Liver (tissue), 9 donors: Measurements from ENCODE around the gene TMEM53. TPM values are rescaled to one million over a fixed set of nuclear protein-coding genes. Genes with fewer than 3 reads are reported as not detected.

ENCODE experiments used
- DNase-seq: peaks from one replicate; pipeline ENCODE4 v3.0.0-alpha.2; 2017; ENCODE audit warnings: low spot score
- H3K27ac ChIP-seq, 2 donors: one replicate each; pipeline ENCODE4 v1.7.0; 2013; ENCODE audit warnings: inconsistent platforms in 2 of 2, low read length in 2 of 2, control low read depth in 1 of 2, low read depth in 1 of 2, mild to moderate bottlenecking in 1 of 2
- H3K27me3 ChIP-seq, 4 donors: one replicate each; pipeline versions ENCODE4 v1.6.1 to v1.7.0; 2013; ENCODE audit warnings: low read length in 3 of 4, inconsistent platforms in 1 of 4, mild to moderate bottlenecking in 1 of 4, moderate library complexity in 1 of 4; ENCODE audit not compliant: control insufficient read depth in 4 of 4, insufficient read depth in 4 of 4
- H3K36me3 ChIP-seq, 4 donors: one replicate each; pipeline versions ENCODE4 v1.6.1 to v1.7.0; 2013; ENCODE audit warnings: low read length in 3 of 4, mild to moderate bottlenecking in 3 of 4, low read depth in 1 of 4, moderate library complexity in 1 of 4; ENCODE audit not compliant: control insufficient read depth in 4 of 4, insufficient read depth in 3 of 4
- H3K4me1 ChIP-seq, 4 donors: one replicate each; pipeline versions ENCODE4 v1.6.1 to v1.7.0; 2013; ENCODE audit warnings: low read length in 3 of 4, mild to moderate bottlenecking in 3 of 4, moderate library complexity in 1 of 4; ENCODE audit not compliant: control insufficient read depth in 4 of 4, insufficient read depth in 4 of 4
- H3K4me3 ChIP-seq, 3 donors: one replicate each; pipeline versions ENCODE4 v1.6.1 to v1.7.0; 2013; ENCODE audit warnings: low read length in 3 of 3, control low read depth in 1 of 3, low read depth in 1 of 3, mild to moderate bottlenecking in 1 of 3
- H3K9ac ChIP-seq, 2 donors: one replicate each; pipeline ENCODE4 v1.7.0; 2013; ENCODE audit warnings: low read length in 2 of 2, mild to moderate bottlenecking in 2 of 2, moderate library complexity in 2 of 2, control low read depth in 1 of 2, low read depth in 1 of 2
- H3K9me3 ChIP-seq, 4 donors: one replicate each; pipeline versions ENCODE4 v1.6.1 to v1.7.0; 2013; ENCODE audit warnings: low read length in 3 of 4; ENCODE audit not compliant: control insufficient read depth in 4 of 4
- ATF3 ChIP-seq: IDR thresholded peaks from 2 replicates; pipeline ENCODE4 v1.6.1; 2016; ENCODE audit warnings: antibody characterized with exemption
- CTCF ChIP-seq: fragments of 150-350 bp; IDR thresholded peaks from 2 replicates; pipeline ENCODE4 v1.5.1; 2017; ENCODE audit warnings: improper control_type of control experiment, low read depth, low read length; ENCODE audit not compliant: missing input control
- EGR1 ChIP-seq, 2 donors: IDR thresholded peaks; 2 replicates each; pipeline ENCODE4 v1.6.1; 2016 to 2018; ENCODE audit warnings: antibody characterized with exemption in 2 of 2, low read depth in 2 of 2
- FOXA1 ChIP-seq: IDR thresholded peaks from 2 replicates; pipeline ENCODE4 v1.6.1; 2016; ENCODE audit warnings: antibody characterized with exemption
- FOXA2 ChIP-seq: IDR thresholded peaks from 2 replicates; pipeline ENCODE4 v1.6.1; 2016; ENCODE audit warnings: antibody characterized with exemption
- GABPA ChIP-seq, 2 donors: IDR thresholded peaks in 1 of 2; conservative IDR thresholded peaks in 1 of 2; 2 replicates each; pipeline ENCODE4 v1.6.1; 2016; ENCODE audit warnings: antibody characterized with exemption in 2 of 2, mild to moderate bottlenecking in 1 of 2, moderate library complexity in 1 of 2
- HNF4A ChIP-seq, 2 donors: conservative IDR thresholded peaks; 2 replicates each; pipeline ENCODE4 v1.6.1; 2016; ENCODE audit warnings: antibody characterized with exemption in 2 of 2, mild to moderate bottlenecking in 2 of 2
- HNF4G ChIP-seq: IDR thresholded peaks from 2 replicates; pipeline ENCODE4 v1.6.1; 2016; ENCODE audit warnings: antibody characterized with exemption
- JUND ChIP-seq, 2 donors: IDR thresholded peaks; 2 replicates each; pipeline ENCODE4 v1.6.1; 2016; ENCODE audit warnings: antibody characterized with exemption in 2 of 2
- MAX ChIP-seq: IDR thresholded peaks from 2 replicates; pipeline ENCODE4 v1.6.1; 2016; ENCODE audit warnings: antibody characterized with exemption
- NR2F2 ChIP-seq: IDR thresholded peaks from 2 replicates; pipeline ENCODE4 v1.6.1; 2016; ENCODE audit warnings: antibody characterized with exemption
- RAD21 ChIP-seq, 2 donors: IDR thresholded peaks; 2 replicates each; pipeline ENCODE4 v1.6.1; 2016; ENCODE audit warnings: antibody characterized with exemption in 2 of 2, mild to moderate bottlenecking in 2 of 2
- RXRA ChIP-seq, 2 donors: IDR thresholded peaks; 2 replicates each; pipeline ENCODE4 v1.6.1; 2017 to 2018; ENCODE audit warnings: antibody characterized with exemption in 2 of 2, mild to moderate bottlenecking in 1 of 2
- SP1 ChIP-seq: IDR thresholded peaks from 2 replicates; pipeline ENCODE4 v1.6.1; 2018; ENCODE audit warnings: antibody characterized with exemption, mild to moderate bottlenecking
- TAF1 ChIP-seq: conservative IDR thresholded peaks from 2 replicates; pipeline ENCODE4 v1.6.1; 2016; ENCODE audit warnings: antibody characterized with exemption, mild to moderate bottlenecking
- YY1 ChIP-seq: IDR thresholded peaks from 2 replicates; pipeline ENCODE4 v1.6.1; 2016; ENCODE audit warnings: antibody characterized with exemption, mild to moderate bottlenecking
- ZBTB33 ChIP-seq: IDR thresholded peaks from 2 replicates; pipeline ENCODE4 v1.6.1; 2016; ENCODE audit warnings: antibody characterized with exemption
- WGBS: extraction: QIAGEN DNeasy Blood & Tissue Kit; methylation state at CpG from one replicate; pipeline ENCODE4 v1.1.7; 2013; 5-methylcytosine and 5-hydroxymethylcytosine counted together
- polyA plus RNA-seq, 2 donors: library from polyadenylated mRNA; stranded (reverse) in 1 of 2; unstranded in 1 of 2; fragments of 200-250 nt in 1 of 2; fragments of >200 nt in 1 of 2; fragmentation: Nextera tagmentation in 1 of 2; extraction: Ambion mirVana in 1 of 2; gene quantifications; one replicate each; pipeline versions ENCODE4 v1.2.1 to v1.2.3, GENCODE V29; 2013 to 2015
- total RNA-seq, 2 donors: library from RNA; depleted of rRNA; stranded (reverse); fragments of >200 nt; gene quantifications; one replicate each; pipeline ENCODE4 v1.2.3, GENCODE V29; 2014
- TF ChIP-seq, protein P1 (sequence below): IDR thresholded peaks from 2 replicates; pipeline ENCODE4 v1.6.1; 2016; ENCODE audit warnings: antibody characterized with exemption, mild to moderate bottlenecking
- donor health status: healthy.
- donor health status: healthy.
- donor health status: healthy.
- donor health status: healthy.
- donor health status: healthy.

The TMEM53 gene
- total and polyA plus RNA-seq, 4 donors: 9.9 to 89.2 (median 29.4) TPM

- Histone ChIP-seq H3K36me3 (no peaks in the 10 kb centered on the region), H3K4me3 (no peak overlapping the region), H3K9ac (no peak overlapping the region), H3K9me3 (no peaks in the 10 kb centered on the region), H3K27me3 (no peaks in the 10 kb centered on the region), H3K4me1 (peaks cover 0 to 7% (median 4%) of the 10 kb centered on the region in 4 donors), H3K27ac (no peak overlapping the region)
- TF ChIP-seq NR2F2: no peak
- TF ChIP-seq SP1: no peak
- no peak for TF ChIP-seq RXRA (IDR thresholded peaks at IDR 0.05)
- no peak for TF ChIP-seq FOXA1
- TF ChIP-seq YY1: no peak
- no peak for TF ChIP-seq CTCF
- DNase-seq: no peak
- 95% methylated on average over 15 of the region's 15 CpGs for WGBS
Observed at GRCh38 chr1:44621841-44622286, 52.4 kb downstream of the TMEM53 start.

- Histone ChIP-seq H3K9ac (no peak overlapping the region), H3K27ac (no peak overlapping the region), H3K4me3 (no peak overlapping the region), H3K4me1 (peaks cover 0 to 10% (median 8%) of the 10 kb centered on the region in 4 donors), H3K9me3 (no peaks in the 10 kb centered on the region), H3K36me3 (no peaks in the 10 kb centered on the region), H3K27me3 (no peaks in the 10 kb centered on the region)
- DNase-seq: no peak
- TF ChIP-seq MAX (no peak), RAD21 (IDR thresholded peaks at IDR 0.05) (no peak), TAF1 (no peak), ZBTB33 (no peak), NR2F2 (no peak), JUND (IDR thresholded peaks at IDR 0.05) (no peak), ATF3 (no peak), FOXA2 (no peak), HNF4A (conservative IDR thresholded peaks at IDR 0.05) (no peak), YY1 (no peak), FOXA1 (no peak), RXRA (IDR thresholded peaks at IDR 0.05) (no peak), GABPA (IDR thresholded peaks at IDR 0.05 in 1 of 2, conservative IDR thresholded peaks at IDR 0.05 in 1 of 2) (no peak), EGR1 (IDR thresholded peaks at IDR 0.05; ENCODE audit: low read depth in 2 of 2) (no peak), CTCF (no peak), SP1 (no peak), HNF4G (no peak)
- TF ChIP-seq, protein P1, sequence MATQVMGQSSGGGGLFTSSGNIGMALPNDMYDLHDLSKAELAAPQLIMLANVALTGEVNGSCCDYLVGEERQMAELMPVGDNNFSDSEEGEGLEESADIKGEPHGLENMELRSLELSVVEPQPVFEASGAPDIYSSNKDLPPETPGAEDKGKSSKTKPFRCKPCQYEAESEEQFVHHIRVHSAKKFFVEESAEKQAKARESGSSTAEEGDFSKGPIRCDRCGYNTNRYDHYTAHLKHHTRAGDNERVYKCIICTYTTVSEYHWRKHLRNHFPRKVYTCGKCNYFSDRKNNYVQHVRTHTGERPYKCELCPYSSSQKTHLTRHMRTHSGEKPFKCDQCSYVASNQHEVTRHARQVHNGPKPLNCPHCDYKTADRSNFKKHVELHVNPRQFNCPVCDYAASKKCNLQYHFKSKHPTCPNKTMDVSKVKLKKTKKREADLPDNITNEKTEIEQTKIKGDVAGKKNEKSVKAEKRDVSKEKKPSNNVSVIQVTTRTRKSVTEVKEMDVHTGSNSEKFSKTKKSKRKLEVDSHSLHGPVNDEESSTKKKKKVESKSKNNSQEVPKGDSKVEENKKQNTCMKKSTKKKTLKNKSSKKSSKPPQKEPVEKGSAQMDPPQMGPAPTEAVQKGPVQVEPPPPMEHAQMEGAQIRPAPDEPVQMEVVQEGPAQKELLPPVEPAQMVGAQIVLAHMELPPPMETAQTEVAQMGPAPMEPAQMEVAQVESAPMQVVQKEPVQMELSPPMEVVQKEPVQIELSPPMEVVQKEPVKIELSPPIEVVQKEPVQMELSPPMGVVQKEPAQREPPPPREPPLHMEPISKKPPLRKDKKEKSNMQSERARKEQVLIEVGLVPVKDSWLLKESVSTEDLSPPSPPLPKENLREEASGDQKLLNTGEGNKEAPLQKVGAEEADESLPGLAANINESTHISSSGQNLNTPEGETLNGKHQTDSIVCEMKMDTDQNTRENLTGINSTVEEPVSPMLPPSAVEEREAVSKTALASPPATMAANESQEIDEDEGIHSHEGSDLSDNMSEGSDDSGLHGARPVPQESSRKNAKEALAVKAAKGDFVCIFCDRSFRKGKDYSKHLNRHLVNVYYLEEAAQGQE: no peak
- WGBS: 90% methylated on average over 3 of the region's 3 CpGs
Observed at GRCh38 chr1:44620072-44620471, 54.2 kb downstream of the TMEM53 start.
